IMR-90 (cell line): Measurements from ENCODE around the gene EXPH5. TPM values are rescaled to one million over a fixed set of nuclear protein-coding genes. Genes with fewer than 3 reads are reported as not detected.

Source experiments
- ATAC-seq: fragments of 200-7000 bp; cut with Tn5 transposase; 2 replicates; pipeline ENCODE4 v1.9.1; 2020; ENCODE audit warnings: low read depth, mild to moderate bottlenecking, moderate library complexity
- BruUV-seq: library from RNA; stranded (reverse); fragments of 400-500 nt; replicated peaks from 2 replicates; lab custom pipeline; 2021; lab: Mats Ljungman, UMichigan
- CTCF ChIA-PET: fragments of 300-600 bp; formaldehyde crosslinking; extraction: SDS; loops from one replicate; lab custom pipeline; 2021; ENCODE audit warnings: antibody characterized with exemption; lab: Yijun Ruan, JAX
- POLR2A ChIA-PET: fragments of 300-600 bp; sonication (Branson Sonifier 250); formaldehyde crosslinking; loops from one replicate; lab custom pipeline; 2022; ENCODE audit warnings: antibody characterized with exemption; ENCODE audit not compliant: unreplicated experiment; lab: Charles Lee
- DNase-seq: peaks from one replicate; pipeline ENCODE4 v3.0.0; 2013
- H2AFZ ChIP-seq: replicated peaks from 2 replicates; pipeline ENCODE3; 2013; ENCODE audit warnings: low read length, mild to moderate bottlenecking; ENCODE audit not compliant: poor library complexity
- H2AK5ac ChIP-seq: 2 replicates; pipeline ENCODE4 v1.6.1; 2013; ENCODE audit warnings: low read depth, low read length, inconsistent platforms
- H2AK9ac ChIP-seq: replicated peaks from 2 replicates; pipeline ENCODE3; 2013; ENCODE audit warnings: mild to moderate bottlenecking, low read depth, low read length, moderate library complexity; ENCODE audit not compliant: poor library complexity
- H2BK120ac ChIP-seq: 2 replicates; pipeline ENCODE4 v1.6.1; 2013; ENCODE audit warnings: low read depth, low read length, inconsistent platforms
- H2BK15ac ChIP-seq: 3 replicates; pipeline ENCODE4 v1.6.1; 2013; ENCODE audit warnings: low read depth, low read length, inconsistent platforms
- H2BK20ac ChIP-seq: 2 replicates; pipeline ENCODE4 v1.6.1; 2013; ENCODE audit warnings: low read depth, mild to moderate bottlenecking, inconsistent platforms, low read length, moderate library complexity
- H2BK5ac ChIP-seq: 2 replicates; pipeline ENCODE4 v1.6.1; 2013; ENCODE audit warnings: mild to moderate bottlenecking, low read depth, low read length, inconsistent platforms; ENCODE audit not compliant: poor library complexity, severe bottlenecking
- H3K14ac ChIP-seq: replicated peaks from 2 replicates; pipeline ENCODE4 v1.6.1; 2013; ENCODE audit warnings: low read depth, low read length, inconsistent platforms
- H3K18ac ChIP-seq: 2 replicates; pipeline ENCODE4 v1.6.1; 2013; ENCODE audit warnings: low read depth, low read length, control low read depth
- H3K23ac ChIP-seq: 2 replicates; pipeline ENCODE4 v1.6.1; 2013; ENCODE audit warnings: low read depth, low read length, inconsistent platforms
- H3K27ac ChIP-seq: 2 replicates; pipeline ENCODE4 v1.5.1; 2013; ENCODE audit warnings: mild to moderate bottlenecking, control low read depth, low read length; ENCODE audit not compliant: insufficient read depth
- H3K27me3 ChIP-seq: 2 replicates; pipeline ENCODE4 v1.6.1; 2013; ENCODE audit warnings: low read length; ENCODE audit not compliant: control insufficient read depth, insufficient read depth
- H3K36me3 ChIP-seq: 2 replicates; pipeline ENCODE4 v1.6.1; 2013; ENCODE audit warnings: low read length, mixed read lengths; ENCODE audit not compliant: control insufficient read depth, insufficient read depth
- H3K4ac ChIP-seq: 2 replicates; pipeline ENCODE4 v1.6.1; 2013; ENCODE audit warnings: low read depth, low read length, inconsistent platforms
- H3K4me1 ChIP-seq: 2 replicates; pipeline ENCODE4 v1.6.1; 2013; ENCODE audit warnings: low read length, mixed read lengths; ENCODE audit not compliant: control insufficient read depth, insufficient read depth
- H3K4me2 ChIP-seq: 2 replicates; pipeline ENCODE4 v1.6.1; 2013; ENCODE audit warnings: low read depth, mild to moderate bottlenecking, control low read depth, low read length, moderate library complexity
- H3K4me3 ChIP-seq: 2 replicates; pipeline ENCODE4 v1.5.1; 2013; ENCODE audit warnings: low read depth, mild to moderate bottlenecking, control low read depth, low read length, moderate library complexity; ENCODE audit not compliant: insufficient read depth
- H3K56ac ChIP-seq: 2 replicates; pipeline ENCODE4 v1.6.1; 2013; ENCODE audit warnings: low read length, inconsistent platforms; ENCODE audit not compliant: insufficient read depth; ENCODE audit errors: extremely low read depth
- H3K79me1 ChIP-seq, 2 experiments: 2 replicates each; pipeline ENCODE4 v1.6.1; 2013; ENCODE audit warnings: low read length in 2 of 2, inconsistent platforms in 1 of 2, low read depth in 1 of 2
- H3K9ac ChIP-seq: 2 replicates; pipeline ENCODE4 v1.6.1; 2013; ENCODE audit warnings: low read depth, low read length, control low read depth
- H3K9me1 ChIP-seq: 2 replicates; pipeline ENCODE4 v1.6.1; 2013; ENCODE audit warnings: low read length, inconsistent platforms; ENCODE audit not compliant: insufficient read depth
- H3K9me3 ChIP-seq: 2 replicates; pipeline ENCODE4 v1.6.1; 2013; ENCODE audit warnings: low read length; ENCODE audit not compliant: control insufficient read depth, insufficient read depth
- H4K20me1 ChIP-seq: 2 replicates; pipeline ENCODE4 v1.6.1; 2013; ENCODE audit warnings: low read length, inconsistent platforms; ENCODE audit not compliant: insufficient read depth
- H4K5ac ChIP-seq: 2 replicates; pipeline ENCODE4 v1.6.1; 2013; ENCODE audit warnings: mild to moderate bottlenecking, low read depth, low read length, control low read depth
- H4K8ac ChIP-seq, 2 experiments: 2 replicates each; pipeline ENCODE4 v1.6.1; 2013; ENCODE audit warnings: low read depth in 2 of 2, low read length in 2 of 2, control low read depth in 1 of 2, inconsistent platforms in 1 of 2
- H4K91ac ChIP-seq: 2 replicates; pipeline ENCODE4 v1.6.1; 2013; ENCODE audit warnings: low read depth, low read length, inconsistent platforms; ENCODE audit not compliant: insufficient read depth
- BHLHE40 ChIP-seq: fragments of 150-350 bp; IDR thresholded peaks from 2 replicates; pipeline ENCODE4 v1.6.1; 2016; ENCODE audit warnings: mild to moderate bottlenecking, low read depth, low read length
- MAFK ChIP-seq: IDR thresholded peaks from 2 replicates; pipeline ENCODE4 v1.6.1; 2012; ENCODE audit warnings: low read depth, low read length, improper control_type of control experiment
- RFX5 ChIP-seq: IDR thresholded peaks from 2 replicates; pipeline ENCODE4 v1.8.0; 2012; ENCODE audit warnings: low read depth, mild to moderate bottlenecking, low read length, moderate library complexity
- WGBS, 2 experiments: methylation state at CpG; one replicate each; pipeline versions ENCODE4 v1.1.5 to v1.1.7; 2013; ENCODE audit warnings: missing lambda C conversion rate in 2 of 2; ENCODE audit not compliant: insufficient read length in 1 of 2; ENCODE audit errors: extremely low coverage in 2 of 2; 5-methylcytosine and 5-hydroxymethylcytosine counted together
- dilution Hi-C: fragments of 300-500 bp; cut with HindIII; formaldehyde crosslinking; loops from one replicate; pipeline ENCODE4 v1.14.3; 2018; ENCODE audit warnings: low sequenced_read_pairs; ENCODE audit not compliant: unreplicated experiment
- in situ Hi-C: fragments of 300-500 bp; cut with MboI; formaldehyde crosslinking; loops from 3 replicates; pipeline ENCODE4 v1.14.3; 2019; ENCODE audit warnings: low sequenced_read_pairs, inconsistent platforms, mixed read lengths
- intact Hi-C: fragments of 100-400 bp; cut with micrococcal nuclease; formaldehyde crosslinking; loops from 2 replicates; pipeline ENCODE4 v1.10.0; 2022
- polyA plus RNA-seq, 3 experiments: library from polyadenylated mRNA; depleted of rRNA; stranded (reverse); fragments of >200 nt; gene quantifications; 2 replicates each; pipeline ENCODE4 v1.2.3, GENCODE V29; 2012; ENCODE audit warnings: low replicate concordance in 1 of 3
- total RNA-seq: library from RNA; depleted of rRNA; stranded (reverse); fragments of >200 nt; gene quantifications from 2 replicates; pipeline ENCODE4 v1.2.3, GENCODE V29; 2012
- TF ChIP-seq, protein P1 (sequence below): fragments of 150-350 bp; IDR thresholded peaks from 2 replicates; pipeline ENCODE4 v1.6.1; 2017; ENCODE audit warnings: mild to moderate bottlenecking, antibody characterized with exemption, low read length, low read depth

EXPH5 gene
- total and polyA plus RNA-seq, 2 of the 4 experiments (the other 2 are of a cell fraction): 0.05 to 0.72 TPM

- Histone ChIP-seq H4K5ac (no peak overlapping the region), H3K79me1 (no peaks in the 10 kb centered on the region), H3K23ac (no peak overlapping the region; the same call in none of the 2 replicates), H3K9me1 (no peaks in the 10 kb centered on the region), H3K4me2 (peak overlapping the region; percentile 99), H3K4me3 (peak overlapping the region; percentile 92), H2BK120ac (no peak overlapping the region), H2BK15ac (no peak overlapping the region), H4K8ac (no peak overlapping the region), H3K27me3 (peaks cover 11% of the 10 kb centered on the region), H2BK20ac (no peak overlapping the region), H3K4me1 (no peaks in the 10 kb centered on the region; the same call in 1 of the 2 replicates), H3K9ac (no peak overlapping the region; the same call in 1 of the 2 replicates), H2AK9ac (no peak overlapping the region), H4K91ac (no peak overlapping the region), H3K9me3 (no peaks in the 10 kb centered on the region), H4K20me1 (no peaks in the 10 kb centered on the region), H3K56ac (no peak overlapping the region), H2AK5ac (no peak overlapping the region), H3K18ac (no peak overlapping the region), H3K27ac (no peak overlapping the region), H3K4ac (no peak overlapping the region), H2BK5ac (no peak overlapping the region), H2AFZ (peak overlapping the region; percentile 91), H3K36me3 (no peaks in the 10 kb centered on the region), H3K14ac (no peak overlapping the region)
- intact Hi-C loops (no loop called here), in situ Hi-C loops (no loop called here), dilution Hi-C loops (no loop called here)
- peak; percentile 50 for ATAC-seq
- ChIA-PET POLR2A (no interaction called here), CTCF (no interaction called here)
- no CpG with 5 or more reads among the region's 43 CpGs for WGBS, 2 experiments
- BruUV-seq: no TSS peak
- TF ChIP-seq MAFK (no peak), BHLHE40 (0 out of 2 replicates have a peak, but pooled peaks have one; percentile 11), RFX5 (no peak)
- TF ChIP-seq, protein P1, sequence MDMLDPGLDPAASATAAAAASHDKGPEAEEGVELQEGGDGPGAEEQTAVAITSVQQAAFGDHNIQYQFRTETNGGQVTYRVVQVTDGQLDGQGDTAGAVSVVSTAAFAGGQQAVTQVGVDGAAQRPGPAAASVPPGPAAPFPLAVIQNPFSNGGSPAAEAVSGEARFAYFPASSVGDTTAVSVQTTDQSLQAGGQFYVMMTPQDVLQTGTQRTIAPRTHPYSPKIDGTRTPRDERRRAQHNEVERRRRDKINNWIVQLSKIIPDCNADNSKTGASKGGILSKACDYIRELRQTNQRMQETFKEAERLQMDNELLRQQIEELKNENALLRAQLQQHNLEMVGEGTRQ: 0 out of 2 replicates have a peak, but pooled peaks have one; percentile 15
- no peak for DNase-seq
Observed at GRCh38 chr11:108592591-108593213, 866 bp downstream of the EXPH5 start.
